Liver (tissue), 3 donors: ENCODE measurements around the gene LHPP.

Experiments used
- EGR1 ChIP-seq, 2 donors: IDR thresholded peaks; 2 replicates each; pipeline ENCODE4 v1.6.1; 2016 to 2018; ENCODE audit warnings: antibody characterized with exemption in 2 of 2, low read depth in 2 of 2
- GABPA ChIP-seq, 2 donors: IDR thresholded peaks in 1 of 2; conservative IDR thresholded peaks in 1 of 2; 2 replicates each; pipeline ENCODE4 v1.6.1; 2016; ENCODE audit warnings: antibody characterized with exemption in 2 of 2, mild to moderate bottlenecking in 1 of 2, moderate library complexity in 1 of 2
- TAF1 ChIP-seq: conservative IDR thresholded peaks from 2 replicates; pipeline ENCODE4 v1.6.1; 2016; ENCODE audit warnings: antibody characterized with exemption, mild to moderate bottlenecking
- YY1 ChIP-seq: IDR thresholded peaks from 2 replicates; pipeline ENCODE4 v1.6.1; 2016; ENCODE audit warnings: antibody characterized with exemption, mild to moderate bottlenecking
- TF ChIP-seq, protein P1 (sequence below): IDR thresholded peaks from 2 replicates; pipeline ENCODE4 v1.6.1; 2016; ENCODE audit warnings: antibody characterized with exemption
- TF ChIP-seq, protein P2 (sequence below): fragments of 150-350 bp; IDR thresholded peaks from 2 replicates; pipeline ENCODE4 v1.5.1; 2017; ENCODE audit warnings: improper control_type of control experiment, low read depth, low read length; ENCODE audit not compliant: missing input control
- donor health status: healthy.
- donor health status: healthy.

DNA sequence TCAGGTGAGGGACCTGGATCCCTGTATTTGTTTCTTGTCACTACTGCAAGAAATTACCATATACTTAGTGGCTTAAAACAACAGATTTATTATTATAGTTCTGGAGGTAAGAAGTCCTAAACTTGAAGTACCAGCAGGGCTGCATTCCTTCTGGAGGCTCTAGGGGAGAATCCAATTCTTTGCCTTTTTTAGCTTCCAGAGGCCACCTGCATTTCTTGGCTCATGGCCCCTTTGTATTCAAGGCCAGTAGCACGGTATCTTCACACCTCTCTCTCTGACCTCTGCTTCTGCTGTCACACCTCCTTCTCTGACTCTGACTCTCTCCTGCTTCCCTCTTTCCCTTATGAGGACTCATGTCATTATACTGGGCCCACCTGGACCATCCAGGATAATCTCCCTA lies 2.2 kb upstream of the LHPP start:
- TF ChIP-seq, protein P1, sequence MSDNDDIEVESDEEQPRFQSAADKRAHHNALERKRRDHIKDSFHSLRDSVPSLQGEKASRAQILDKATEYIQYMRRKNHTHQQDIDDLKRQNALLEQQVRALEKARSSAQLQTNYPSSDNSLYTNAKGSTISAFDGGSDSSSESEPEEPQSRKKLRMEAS: no peak
- TF ChIP-seq GABPA (IDR thresholded peaks at IDR 0.05 in 1 of 2, conservative IDR thresholded peaks at IDR 0.05 in 1 of 2) (no peak), YY1 (no peak), EGR1 (IDR thresholded peaks at IDR 0.05; ENCODE audit: low read depth in 2 of 2) (no peak), TAF1 (no peak)
- TF ChIP-seq, protein P2, sequence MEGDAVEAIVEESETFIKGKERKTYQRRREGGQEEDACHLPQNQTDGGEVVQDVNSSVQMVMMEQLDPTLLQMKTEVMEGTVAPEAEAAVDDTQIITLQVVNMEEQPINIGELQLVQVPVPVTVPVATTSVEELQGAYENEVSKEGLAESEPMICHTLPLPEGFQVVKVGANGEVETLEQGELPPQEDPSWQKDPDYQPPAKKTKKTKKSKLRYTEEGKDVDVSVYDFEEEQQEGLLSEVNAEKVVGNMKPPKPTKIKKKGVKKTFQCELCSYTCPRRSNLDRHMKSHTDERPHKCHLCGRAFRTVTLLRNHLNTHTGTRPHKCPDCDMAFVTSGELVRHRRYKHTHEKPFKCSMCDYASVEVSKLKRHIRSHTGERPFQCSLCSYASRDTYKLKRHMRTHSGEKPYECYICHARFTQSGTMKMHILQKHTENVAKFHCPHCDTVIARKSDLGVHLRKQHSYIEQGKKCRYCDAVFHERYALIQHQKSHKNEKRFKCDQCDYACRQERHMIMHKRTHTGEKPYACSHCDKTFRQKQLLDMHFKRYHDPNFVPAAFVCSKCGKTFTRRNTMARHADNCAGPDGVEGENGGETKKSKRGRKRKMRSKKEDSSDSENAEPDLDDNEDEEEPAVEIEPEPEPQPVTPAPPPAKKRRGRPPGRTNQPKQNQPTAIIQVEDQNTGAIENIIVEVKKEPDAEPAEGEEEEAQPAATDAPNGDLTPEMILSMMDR: no peak
